Endothelial cell (in vitro differentiated cells): ENCODE data around the gene ANKS1B. TPM values are rescaled to one million over a fixed set of nuclear protein-coding genes. Genes with fewer than 3 reads are reported as not detected.

ENCODE experiments used
- DNase-seq: peaks from one replicate; pipeline ENCODE4 v3.0.0; 2021; ENCODE audit warnings: low spot score
- H3K27ac Mint-ChIP-seq: one replicate; pipeline ENCODE4 v1.8.0; 2021; ENCODE audit warnings: mixed read lengths, inconsistent platforms; ENCODE audit not compliant: unreplicated experiment
- H3K27me3 Mint-ChIP-seq: one replicate; pipeline ENCODE4 v1.8.0; 2021; ENCODE audit warnings: mild to moderate bottlenecking, moderate library complexity, mixed read lengths, inconsistent platforms; ENCODE audit not compliant: unreplicated experiment
- H3K36me3 Mint-ChIP-seq: one replicate; pipeline ENCODE4 v1.8.0; 2021; ENCODE audit warnings: mild to moderate bottlenecking, low read depth, mixed read lengths, inconsistent platforms; ENCODE audit not compliant: unreplicated experiment
- H3K4me1 Mint-ChIP-seq: one replicate; pipeline ENCODE4 v1.8.0; 2021; ENCODE audit warnings: mild to moderate bottlenecking, mixed read lengths, inconsistent platforms; ENCODE audit not compliant: unreplicated experiment
- H3K4me3 Mint-ChIP-seq: one replicate; pipeline ENCODE4 v1.8.0; 2021; ENCODE audit warnings: mild to moderate bottlenecking, mixed read lengths, inconsistent platforms; ENCODE audit not compliant: unreplicated experiment
- H3K9me3 Mint-ChIP-seq: one replicate; pipeline ENCODE4 v1.8.0; 2021; ENCODE audit warnings: mixed read lengths, inconsistent platforms; ENCODE audit not compliant: unreplicated experiment
- total RNA-seq: library from RNA; stranded (reverse); fragmentation: NEBNext Ultra II Directional; extraction: Animal tissue kit (Norgen Biotek cat#: 25700); gene quantifications from one replicate; pipeline ENCODE4 v1.2.1, GENCODE V29; 2021; ENCODE audit not compliant: unreplicated experiment
- TF ChIP-seq, protein P1 (sequence below): fragments of 200-600 bp; sonication (generic); IDR thresholded peaks from one replicate; pipeline ENCODE4 v1.5.0; 2021; ENCODE audit warnings: antibody characterized with exemption; ENCODE audit not compliant: unreplicated experiment

Gene ANKS1B
- total RNA-seq, 1 donor from 2014 or later: 2.6 TPM

DNA sequence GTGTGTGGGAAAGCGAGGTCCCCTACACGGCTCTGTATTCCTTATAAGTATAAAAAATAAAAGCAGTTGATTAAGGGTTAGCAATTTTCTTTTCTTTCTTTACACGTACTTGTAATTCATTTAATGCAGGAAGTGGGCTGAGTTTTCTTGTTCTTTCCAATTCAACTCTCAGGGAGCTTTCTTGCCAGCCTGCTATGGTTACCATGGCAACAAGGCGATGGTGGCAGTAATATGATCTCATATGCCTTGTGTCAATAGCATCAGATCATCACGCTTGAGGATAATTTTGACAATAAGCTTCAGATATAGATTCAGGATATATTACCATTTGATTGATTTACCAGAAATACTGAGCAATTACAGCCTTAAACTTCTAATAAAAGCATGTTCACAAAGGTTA lies 873.1 kb downstream of the ANKS1B start:
- no peaks in the 10 kb centered on the region for H3K9me3 Mint-ChIP-seq
- no peaks in the 10 kb centered on the region for H3K36me3 Mint-ChIP-seq
- no peaks in the 10 kb centered on the region for H3K4me1 Mint-ChIP-seq
- H3K4me3 Mint-ChIP-seq: no peak overlapping the region
- no peaks in the 10 kb centered on the region for H3K27me3 Mint-ChIP-seq
- no peak overlapping the region for H3K27ac Mint-ChIP-seq
- TF ChIP-seq, protein P1, sequence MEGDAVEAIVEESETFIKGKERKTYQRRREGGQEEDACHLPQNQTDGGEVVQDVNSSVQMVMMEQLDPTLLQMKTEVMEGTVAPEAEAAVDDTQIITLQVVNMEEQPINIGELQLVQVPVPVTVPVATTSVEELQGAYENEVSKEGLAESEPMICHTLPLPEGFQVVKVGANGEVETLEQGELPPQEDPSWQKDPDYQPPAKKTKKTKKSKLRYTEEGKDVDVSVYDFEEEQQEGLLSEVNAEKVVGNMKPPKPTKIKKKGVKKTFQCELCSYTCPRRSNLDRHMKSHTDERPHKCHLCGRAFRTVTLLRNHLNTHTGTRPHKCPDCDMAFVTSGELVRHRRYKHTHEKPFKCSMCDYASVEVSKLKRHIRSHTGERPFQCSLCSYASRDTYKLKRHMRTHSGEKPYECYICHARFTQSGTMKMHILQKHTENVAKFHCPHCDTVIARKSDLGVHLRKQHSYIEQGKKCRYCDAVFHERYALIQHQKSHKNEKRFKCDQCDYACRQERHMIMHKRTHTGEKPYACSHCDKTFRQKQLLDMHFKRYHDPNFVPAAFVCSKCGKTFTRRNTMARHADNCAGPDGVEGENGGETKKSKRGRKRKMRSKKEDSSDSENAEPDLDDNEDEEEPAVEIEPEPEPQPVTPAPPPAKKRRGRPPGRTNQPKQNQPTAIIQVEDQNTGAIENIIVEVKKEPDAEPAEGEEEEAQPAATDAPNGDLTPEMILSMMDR: no peak
- DNase-seq: no peak

DNA sequence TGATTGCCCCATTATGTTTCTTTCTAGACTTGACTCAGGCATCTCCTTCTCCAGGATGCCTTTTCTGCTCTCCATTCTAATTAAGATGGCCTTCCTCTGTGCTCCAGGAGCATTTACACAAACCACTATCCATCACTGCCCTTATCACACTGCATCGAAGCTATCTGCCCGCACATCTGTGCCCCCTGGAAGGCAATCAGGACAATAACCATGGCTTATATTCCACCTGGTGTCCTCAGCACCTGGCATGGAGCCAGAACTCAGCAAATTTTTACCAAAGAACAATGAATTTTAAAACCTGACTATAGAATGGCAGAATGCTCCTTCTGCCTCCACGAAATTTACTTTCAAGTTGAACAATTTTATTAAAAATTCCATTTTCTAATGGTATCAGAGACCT lies 873.9 kb downstream of the ANKS1B start:
- Mint-ChIP-seq H3K27me3 (no peaks in the 10 kb centered on the region), H3K36me3 (no peaks in the 10 kb centered on the region), H3K4me3 (no peak overlapping the region), H3K9me3 (no peaks in the 10 kb centered on the region), H3K4me1 (no peaks in the 10 kb centered on the region), H3K27ac (no peak overlapping the region)
- DNase-seq: no peak
- TF ChIP-seq, protein P1: no peak

DNA sequence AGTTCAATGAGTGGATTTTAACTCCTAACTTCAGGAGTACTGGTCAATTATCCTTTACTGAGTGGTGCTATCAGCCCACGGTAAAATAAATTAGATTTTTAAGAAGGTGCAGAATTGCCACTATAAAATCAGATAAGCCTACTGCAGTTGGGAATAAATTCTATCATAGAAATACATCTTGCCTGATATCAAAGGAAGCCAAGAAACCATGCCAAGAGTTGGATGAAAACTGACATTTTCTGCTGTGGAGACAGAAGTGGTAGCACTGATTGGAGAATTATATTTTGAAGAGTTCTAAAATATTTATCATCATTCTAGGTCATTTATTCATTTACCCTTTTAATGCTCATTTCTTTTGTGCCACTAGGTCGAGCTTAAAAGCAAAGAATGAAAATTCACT lies 874.5 kb downstream of the ANKS1B start:
- Mint-ChIP-seq H3K27me3 (no peaks in the 10 kb centered on the region), H3K27ac (no peak overlapping the region), H3K4me1 (no peaks in the 10 kb centered on the region), H3K4me3 (no peak overlapping the region), H3K36me3 (no peaks in the 10 kb centered on the region), H3K9me3 (no peaks in the 10 kb centered on the region)
- DNase-seq: no peak
- TF ChIP-seq, protein P1: no peak

DNA sequence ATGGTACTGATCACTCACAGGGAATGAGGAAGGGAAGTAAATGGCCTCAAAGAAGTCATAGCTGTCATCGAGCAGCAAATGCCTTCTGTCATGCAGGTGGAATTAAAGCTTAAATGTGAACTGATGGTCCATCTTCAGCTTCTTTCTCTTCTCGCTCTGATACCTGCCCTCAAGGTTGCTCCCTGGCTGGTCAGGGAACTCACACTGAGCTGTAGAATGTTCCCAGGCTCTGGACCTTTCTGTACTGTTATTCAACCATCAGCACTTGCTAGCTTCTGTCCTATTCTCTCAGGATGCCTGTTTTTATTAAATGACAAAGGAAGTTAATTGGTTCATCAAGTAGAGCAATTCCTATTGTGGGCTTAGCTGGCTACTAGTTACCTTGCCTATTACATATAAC lies 875.8 kb downstream of the ANKS1B start:
- Mint-ChIP-seq H3K27me3 (no peaks in the 10 kb centered on the region), H3K9me3 (no peaks in the 10 kb centered on the region), H3K4me3 (no peak overlapping the region), H3K4me1 (no peaks in the 10 kb centered on the region), H3K27ac (no peak overlapping the region), H3K36me3 (no peaks in the 10 kb centered on the region)
- TF ChIP-seq, protein P1: no peak
- no peak for DNase-seq

DNA sequence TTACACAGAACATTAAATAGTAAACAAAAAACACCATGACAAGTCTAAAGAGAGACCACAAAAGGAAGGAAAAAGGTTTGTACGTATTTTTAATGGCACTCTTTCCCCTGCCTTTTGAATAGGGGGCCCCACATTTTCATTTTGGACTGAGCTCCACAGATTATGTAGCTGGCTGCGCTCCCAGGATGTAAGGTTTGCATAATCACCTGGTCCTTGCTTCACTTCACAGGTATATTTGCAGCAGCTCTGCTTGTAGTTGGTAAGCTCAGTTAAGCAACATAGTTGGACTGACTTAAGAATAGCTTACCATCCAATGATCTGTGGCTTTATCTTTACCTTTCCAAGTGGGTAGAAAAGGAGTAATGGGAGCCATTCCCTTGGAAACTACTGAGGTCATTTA lies 885.0 kb downstream of the ANKS1B start:
- no peak for DNase-seq
- TF ChIP-seq, protein P1: no peak
- Mint-ChIP-seq H3K4me3 (no peak overlapping the region), H3K27ac (no peak overlapping the region), H3K9me3 (no peaks in the 10 kb centered on the region), H3K27me3 (peaks cover 9% of the 10 kb centered on the region), H3K4me1 (peaks cover 2% of the 10 kb centered on the region), H3K36me3 (no peaks in the 10 kb centered on the region)
